CD4-positive, alpha-beta T cell treated with Interleukin-10 for 1 hour (primary cell): ENCODE data around the gene TUBGCP2.
"Not testable (repeated sequence)": the region's sequence is repeated elsewhere in the genome, so short reads cannot be mapped to it uniquely, and the experiment has no call there.

Source experiments
- DNase-seq: peaks from one replicate; pipeline ENCODE4 v3.0.0-alpha.2; 2020

TUBGCP2 gene

DNA sequence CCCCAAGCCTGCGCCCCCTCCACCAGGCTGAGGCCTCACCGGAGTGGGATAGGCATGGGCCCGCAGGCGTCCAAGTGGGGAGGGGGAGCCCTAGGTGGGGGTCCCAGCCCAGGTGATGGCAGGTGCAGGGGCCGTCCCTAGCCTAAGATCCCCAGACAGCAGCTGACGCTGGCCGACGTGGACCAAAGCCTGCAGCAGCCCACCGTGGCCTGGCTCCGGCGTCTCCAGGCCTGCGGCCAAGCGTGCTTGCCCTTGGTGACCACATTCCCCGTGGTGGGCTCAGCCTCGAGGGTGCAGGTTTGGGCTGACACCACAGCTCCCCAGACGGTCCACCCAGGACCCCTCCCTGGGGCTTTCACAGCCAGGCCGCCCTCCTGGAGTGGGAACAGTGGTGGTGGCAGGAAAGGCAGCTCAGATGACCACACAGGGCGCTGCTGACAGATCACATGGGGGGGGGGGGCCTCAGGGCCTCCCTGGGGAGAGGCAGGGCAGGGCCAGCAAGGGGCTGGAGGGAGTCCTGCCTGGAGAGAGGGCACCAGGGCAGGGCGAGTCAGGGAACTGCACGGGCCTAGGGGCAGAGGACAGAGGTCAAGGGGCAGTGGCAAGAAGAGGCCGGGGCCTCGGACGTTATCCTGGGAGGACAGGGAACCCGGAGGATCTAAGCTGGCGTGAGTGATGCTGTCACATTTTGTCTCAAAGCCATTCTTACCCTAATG is 31.2 kb downstream of the TUBGCP2 start:
- DNase-seq: no peak

- DNase-seq: peak; percentile 78
These were observed 32.1 kb downstream of the TUBGCP2 start, which contains the start of gene ADAM8 for GRCh38 chr10:133276435-133277201. ADAM8 (minus strand) TSS chr10:133276868; CDS start chr10:133276817, 51 bp downstream.

- DNase-seq: no peak
These were observed 32.6 kb downstream of the TUBGCP2 start for GRCh38 chr10:133276100-133276434.

GRCh38 chr10:133275684-133276092 is 33.0 kb downstream of the TUBGCP2 start:
- peak; percentile 69 for DNase-seq

DNA sequence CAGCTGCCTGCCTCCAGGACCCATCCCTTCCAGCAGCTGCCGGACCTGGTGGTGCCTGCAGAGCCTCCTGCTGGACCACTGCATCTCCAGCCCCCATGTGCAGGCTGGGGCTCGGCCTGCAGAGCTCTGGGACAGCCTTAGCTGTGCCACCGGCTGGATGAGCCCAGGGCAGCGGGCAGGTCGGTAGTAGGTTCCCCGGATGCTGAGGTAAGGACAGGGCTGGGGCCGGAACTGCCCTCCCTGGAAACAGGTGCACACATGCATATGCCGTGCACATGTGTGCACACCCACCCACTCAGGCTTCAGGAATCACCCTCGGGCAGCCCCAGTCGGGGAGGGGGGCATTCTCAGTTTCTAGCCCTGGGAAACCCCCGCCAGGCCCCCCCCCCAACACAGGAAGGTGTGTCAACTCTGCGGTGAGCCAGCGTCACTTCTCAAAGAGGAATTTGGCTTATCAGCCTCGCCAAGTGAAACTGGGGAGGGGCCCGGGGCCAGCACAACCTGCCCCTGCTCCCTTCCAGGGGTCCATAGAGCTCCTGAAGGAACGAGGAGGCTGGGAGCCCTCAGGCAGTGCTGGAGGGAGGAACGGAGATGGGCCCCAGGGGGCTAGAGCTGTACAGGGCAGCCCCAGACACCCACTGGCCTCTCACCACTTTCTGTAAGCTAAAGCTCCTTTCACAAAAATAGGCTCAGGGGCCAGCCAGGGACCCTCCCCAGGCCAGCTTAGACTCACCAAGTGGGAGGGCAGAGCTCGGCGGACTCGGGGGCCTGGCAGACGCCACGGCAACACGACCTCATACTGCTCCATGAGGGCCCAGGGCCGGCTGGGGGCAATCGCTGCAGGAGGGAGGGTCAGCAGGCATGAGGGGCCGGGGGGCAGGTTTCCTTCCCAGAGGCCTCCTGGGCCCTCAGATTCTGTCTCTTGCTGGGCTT is 33.7 kb downstream of the TUBGCP2 start:
- peak; percentile 90 for DNase-seq

- no peak for DNase-seq
These were observed 35.0 kb downstream of the TUBGCP2 start for GRCh38 chr10:133273534-133274143.

- DNase-seq: no peak
These were observed 35.7 kb downstream of the TUBGCP2 start for GRCh38 chr10:133272964-133273420.

- no peak for DNase-seq
These were observed 36.2 kb downstream of the TUBGCP2 start for GRCh38 chr10:133272301-133272963.

DNA sequence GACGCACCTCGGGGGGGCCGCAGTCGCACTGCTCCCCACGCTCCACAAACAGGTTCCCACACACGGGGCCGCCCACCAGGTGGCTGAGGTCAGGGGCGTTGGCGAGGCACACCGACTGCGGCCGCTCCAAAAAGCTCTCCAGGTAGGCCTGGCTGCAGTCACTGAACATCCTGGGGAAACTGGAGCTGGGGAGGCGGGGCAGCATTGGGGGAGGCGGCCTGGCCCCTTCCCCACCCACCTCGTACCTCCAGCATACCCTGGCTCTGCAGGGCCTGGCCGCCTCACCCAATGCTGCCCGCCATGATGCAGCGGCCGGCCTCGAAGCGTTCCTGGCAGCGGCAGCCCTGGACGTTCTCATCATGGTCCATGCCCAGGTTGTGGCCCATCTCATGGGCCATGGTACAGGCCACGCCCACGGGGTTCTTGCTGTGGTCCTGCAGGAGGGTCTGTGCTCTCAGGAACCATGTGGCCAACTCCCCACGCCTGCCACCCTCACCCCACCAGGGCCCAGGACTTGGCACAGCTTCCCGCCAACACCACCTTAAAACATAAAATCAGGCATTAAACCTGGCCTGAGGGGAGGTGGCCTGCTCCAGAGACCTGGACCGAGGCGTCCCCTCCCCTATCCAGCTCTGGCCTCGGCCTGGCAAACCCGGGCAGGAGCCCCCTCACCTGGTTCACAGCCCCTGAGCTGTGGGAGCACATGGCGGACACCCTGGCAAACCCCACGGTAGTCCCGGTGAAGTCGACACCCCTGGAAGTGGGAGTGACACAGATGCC is 37.0 kb downstream of the TUBGCP2 start:
- DNase-seq: no peak

- DNase-seq: no peak
These were observed 37.8 kb downstream of the TUBGCP2 start for GRCh38 chr10:133270773-133271297.

- no peak for DNase-seq
These were observed 38.5 kb downstream of the TUBGCP2 start for GRCh38 chr10:133270204-133270603.

DNA sequence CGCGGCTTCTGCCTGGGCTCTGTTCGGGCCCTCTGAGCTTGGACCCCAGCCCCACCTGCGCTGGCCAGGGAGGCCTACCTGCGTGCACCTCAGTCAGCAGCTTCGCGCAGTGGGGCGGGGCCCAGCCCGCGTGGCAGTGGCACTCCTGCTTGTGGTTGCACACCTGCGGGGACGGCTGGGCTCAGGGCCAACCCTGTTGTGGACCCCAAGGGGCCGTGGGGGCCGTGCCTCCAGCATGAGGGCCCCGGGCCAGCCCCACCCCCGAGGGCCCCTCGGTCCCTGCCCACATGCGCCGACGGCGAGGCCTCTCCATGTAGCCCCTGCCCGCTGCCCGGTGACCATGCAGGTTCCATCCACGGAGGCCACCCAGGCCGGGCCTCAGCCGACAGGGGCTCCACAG is 39.3 kb downstream of the TUBGCP2 start:
- DNase-seq: no peak

DNA sequence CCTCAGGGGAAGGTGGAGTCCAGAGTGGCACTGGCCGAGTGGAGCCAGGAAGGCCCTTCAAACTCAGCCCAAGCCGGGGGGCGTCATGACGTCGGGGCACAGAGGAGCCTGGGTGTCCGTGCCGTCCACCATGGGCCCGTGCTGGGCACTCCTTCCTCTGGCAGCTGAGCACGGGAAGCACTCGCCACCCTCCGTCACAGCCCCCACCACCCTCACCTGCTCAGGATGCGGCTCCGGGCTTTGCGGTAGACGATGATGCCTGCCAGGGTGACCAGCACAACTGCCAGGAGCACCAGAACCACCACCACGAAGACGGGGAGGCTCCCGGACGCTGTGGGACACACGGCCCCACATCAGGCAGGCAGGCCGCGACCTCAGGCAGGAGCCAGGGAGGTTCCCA is 40.1 kb downstream of the TUBGCP2 start:
- no peak for DNase-seq

GRCh38 chr10:133267829-133268228 is 40.8 kb downstream of the TUBGCP2 start:
- no peak for DNase-seq

DNA sequence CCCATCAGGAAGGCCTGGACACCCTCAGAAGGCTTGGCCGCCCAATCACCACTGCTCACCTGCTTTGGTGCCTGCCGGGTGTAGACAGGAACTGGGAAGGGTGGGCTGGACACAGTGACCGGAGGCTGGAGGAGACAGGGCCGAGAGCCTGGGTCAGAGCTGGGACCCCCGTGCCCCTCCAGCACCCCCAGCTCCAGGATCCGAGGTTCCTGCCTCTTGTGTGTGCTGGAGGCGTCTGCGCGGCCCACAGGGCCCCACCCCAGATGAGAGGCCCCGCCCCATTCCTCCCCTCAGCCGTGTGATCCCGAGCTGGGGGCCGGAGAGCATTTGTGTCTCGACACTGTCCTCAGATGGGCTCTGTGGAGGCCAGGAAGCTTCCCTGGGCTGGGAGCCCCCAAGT is 41.4 kb downstream of the TUBGCP2 start:
- no peak for DNase-seq

DNA sequence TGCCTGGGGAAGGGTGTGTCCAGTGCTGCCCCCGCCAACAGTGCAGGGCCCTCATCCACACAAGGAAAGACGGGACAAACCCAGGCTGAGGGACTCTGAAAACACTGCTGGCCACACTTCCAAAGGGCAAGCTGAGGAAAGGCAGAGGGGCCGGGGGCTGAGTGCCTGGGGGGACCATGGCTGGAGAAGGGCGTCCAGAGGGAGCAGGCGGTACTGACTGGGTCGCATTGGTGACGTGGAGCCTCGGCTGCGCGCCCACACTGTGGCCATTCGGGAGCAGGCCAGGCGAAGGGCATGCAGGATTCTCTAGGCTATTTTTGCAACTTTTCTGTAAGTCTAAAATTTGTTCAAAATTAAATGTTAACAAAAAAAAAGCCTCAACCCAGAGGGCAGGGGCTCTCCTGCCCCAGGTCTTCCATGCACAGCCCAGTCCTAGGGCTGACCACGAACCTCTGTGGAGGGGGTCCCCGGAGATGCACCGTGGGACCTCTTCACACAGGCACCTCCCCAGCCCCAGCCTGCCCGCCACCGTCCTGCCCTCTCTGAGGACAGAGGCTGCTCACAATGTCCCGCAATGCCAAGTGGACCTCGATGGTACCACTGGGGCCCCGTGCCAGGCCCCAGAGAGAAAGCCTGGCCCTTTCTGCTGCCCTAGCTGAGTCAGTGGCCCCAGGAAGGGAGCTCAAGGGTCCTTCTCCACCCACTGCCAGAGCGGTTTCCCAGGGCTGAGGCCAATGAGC is 42.4 kb downstream of the TUBGCP2 start:
- DNase-seq: no peak

DNA sequence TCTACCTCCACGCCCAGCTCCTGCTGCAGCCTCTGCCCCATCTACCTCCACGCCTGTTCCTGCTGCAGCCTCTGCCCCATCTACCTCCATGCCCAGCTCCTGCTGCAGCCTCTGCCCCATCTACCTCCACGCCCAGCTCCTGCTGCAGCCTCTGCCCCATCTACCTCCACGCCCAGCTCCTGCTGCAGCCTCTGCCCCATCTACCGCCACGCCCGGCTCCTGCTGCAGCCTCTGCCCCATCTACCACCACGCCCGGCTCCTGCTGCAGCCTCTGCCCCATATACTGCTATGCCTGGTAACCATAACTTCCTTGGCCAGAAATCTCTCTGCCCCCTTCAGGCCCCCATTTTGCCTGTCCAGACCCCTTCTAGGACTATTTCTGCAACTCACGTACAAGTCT is 43.6 kb downstream of the TUBGCP2 start:
- not testable (repeated sequence) for DNase-seq

DNA sequence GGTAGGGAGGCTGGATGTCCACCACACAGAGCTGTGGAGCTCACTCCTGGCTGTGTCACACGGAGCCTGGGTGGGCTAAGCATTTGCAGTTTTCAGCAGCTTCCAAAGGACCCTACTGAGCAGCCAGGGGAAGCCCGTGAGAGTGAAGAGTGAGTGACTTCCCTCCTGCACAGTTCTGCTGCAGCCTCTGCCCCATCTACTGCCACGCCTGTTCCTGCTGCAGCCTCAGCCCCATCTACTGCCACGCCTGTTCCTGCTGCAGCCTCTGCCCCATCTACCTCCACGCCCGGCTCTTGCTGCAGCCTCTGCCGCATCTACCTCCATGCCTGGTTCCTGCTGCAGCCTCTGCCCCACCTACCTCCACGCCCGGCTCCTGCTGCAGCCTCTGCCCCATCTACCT is 44.2 kb downstream of the TUBGCP2 start:
- DNase-seq: peak; percentile 62

DNA sequence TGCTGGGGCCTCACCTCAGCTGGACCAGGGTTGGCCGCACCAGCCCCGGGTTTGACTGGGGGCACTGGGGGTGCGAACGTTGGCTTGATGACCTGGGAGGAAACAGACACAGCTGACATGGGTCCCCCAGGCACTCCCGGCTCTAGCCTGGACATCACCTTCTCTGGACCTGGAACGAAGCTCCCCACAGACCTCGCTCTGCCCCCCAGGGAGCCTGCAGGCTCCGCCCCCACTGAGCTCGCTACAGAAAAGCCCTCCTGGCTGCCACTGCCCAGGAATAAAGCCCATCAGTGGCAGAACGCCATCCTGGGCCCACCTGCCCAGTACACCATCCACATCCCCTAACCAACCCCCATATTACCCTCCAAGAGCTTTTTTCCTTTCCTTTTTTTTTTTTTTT is 45.0 kb downstream of the TUBGCP2 start:
- DNase-seq: no peak

DNA sequence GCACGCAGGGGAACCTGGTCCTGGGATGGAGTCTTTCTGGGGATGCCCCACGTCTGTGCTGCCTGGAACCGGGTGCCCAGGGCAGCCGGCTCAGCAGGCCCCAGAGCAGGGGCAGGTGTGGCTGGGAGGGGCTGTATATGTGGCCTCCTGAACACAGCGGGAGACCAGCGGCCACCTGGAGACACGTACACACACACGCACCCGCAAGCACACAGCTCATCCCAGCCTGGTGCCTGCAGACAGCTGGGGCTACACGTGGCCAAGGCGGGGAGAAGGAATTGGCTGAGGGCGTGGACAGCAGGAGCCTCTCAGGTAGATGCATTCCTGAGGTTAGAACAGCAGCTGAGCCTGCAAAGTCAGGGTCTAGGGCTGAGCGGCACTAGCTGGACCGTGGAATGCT is 46.0 kb downstream of the TUBGCP2 start:
- DNase-seq: no peak
